ENCODE data around the gene SMAD1.
"Not testable (repeated sequence)": the region's sequence is repeated elsewhere in the genome, so short reads cannot be mapped to it uniquely, and the experiment has no call there.

Gene SMAD1

GRCh38 chr4:145525291-145525740, 43.7 kb downstream of the SMAD1 start:
- FAIRE-seq (no peak), DNase-seq (ENCODE audit: insufficient read length, low spot score) (no peak)

GRCh38 chr4:145527773-145528172, 46.1 kb downstream of the SMAD1 start:
- FAIRE-seq (no peak), DNase-seq (ENCODE audit: insufficient read length, low spot score) (no peak)

- no peak for DNase-seq (ENCODE audit: insufficient read length, low spot score)
- FAIRE-seq = no peak
These were observed 46.9 kb downstream of the SMAD1 start for GRCh38 chr4:145528601-145529000.

- DNase-seq (ENCODE audit: insufficient read length, low spot score) (no peak), FAIRE-seq (no peak)
These were observed 48.5 kb downstream of the SMAD1 start for GRCh38 chr4:145530189-145530588.

GRCh38 chr4:145530662-145531061, 49.0 kb downstream of the SMAD1 start:
- no peak for DNase-seq (ENCODE audit: insufficient read length, low spot score)
- FAIRE-seq = no peak

GRCh38 chr4:145531223-145531622, 49.6 kb downstream of the SMAD1 start:
- no peak for FAIRE-seq
- DNase-seq (ENCODE audit: insufficient read length, low spot score) = no peak

GRCh38 chr4:145531859-145532258, 50.2 kb downstream of the SMAD1 start:
- DNase-seq (ENCODE audit: insufficient read length, low spot score) (no peak), FAIRE-seq (no peak)

- DNase-seq (ENCODE audit: insufficient read length, low spot score) (no peak), FAIRE-seq (no peak)
These were observed 51.3 kb downstream of the SMAD1 start for GRCh38 chr4:145533001-145533400.

GRCh38 chr4:145533415-145533814, 51.8 kb downstream of the SMAD1 start:
- DNase-seq (ENCODE audit: insufficient read length, low spot score); FAIRE-seq: not testable (repeated sequence)

GRCh38 chr4:145533961-145534360, 52.3 kb downstream of the SMAD1 start:
- DNase-seq (ENCODE audit: insufficient read length, low spot score) = no peak
- FAIRE-seq = no peak

GRCh38 chr4:145535202-145535601, 53.5 kb downstream of the SMAD1 start:
- FAIRE-seq = no peak
- no peak for DNase-seq (ENCODE audit: insufficient read length, low spot score)

GRCh38 chr4:145536044-145536443, 54.4 kb downstream of the SMAD1 start:
- FAIRE-seq (no peak), DNase-seq (ENCODE audit: insufficient read length, low spot score) (no peak)

- DNase-seq (ENCODE audit: insufficient read length, low spot score) (no peak), FAIRE-seq (no peak)
These were observed 56.9 kb downstream of the SMAD1 start for GRCh38 chr4:145538596-145538995.

- no peak for FAIRE-seq
- no peak for DNase-seq (ENCODE audit: insufficient read length, low spot score)
These were observed 58.0 kb downstream of the SMAD1 start for GRCh38 chr4:145539671-145540070.

- no peak for FAIRE-seq
- DNase-seq (ENCODE audit: insufficient read length, low spot score) = no peak
These were observed 58.6 kb downstream of the SMAD1 start for GRCh38 chr4:145540235-145540634.

- DNase-seq (ENCODE audit: insufficient read length, low spot score) (no peak), FAIRE-seq (no peak)
These were observed 59.7 kb downstream of the SMAD1 start for GRCh38 chr4:145541346-145541745.

GRCh38 chr4:145545031-145545430, 63.4 kb downstream of the SMAD1 start:
- FAIRE-seq = no peak
- DNase-seq (ENCODE audit: insufficient read length, low spot score) = no peak

- FAIRE-seq (peak; percentile 26), DNase-seq (ENCODE audit: insufficient read length, low spot score) (peak; percentile 41)
These were observed 64.0 kb downstream of the SMAD1 start for GRCh38 chr4:145545538-145546174.

GRCh38 chr4:145546175-145546915, 64.7 kb downstream of the SMAD1 start:
- FAIRE-seq (peak; percentile 26), DNase-seq (ENCODE audit: insufficient read length, low spot score) (no peak)

- DNase-seq (ENCODE audit: insufficient read length, low spot score) (no peak), FAIRE-seq (no peak)
These were observed 70.0 kb downstream of the SMAD1 start for GRCh38 chr4:145551660-145552059.

- DNase-seq (ENCODE audit: insufficient read length, low spot score) (no peak), FAIRE-seq (no peak)
These were observed 70.6 kb downstream of the SMAD1 start for GRCh38 chr4:145552181-145552822.

GRCh38 chr4:145553375-145553774, 71.7 kb downstream of the SMAD1 start:
- FAIRE-seq (no peak), DNase-seq (ENCODE audit: insufficient read length, low spot score) (no peak)
